ENCODE data around the gene FUT7. TPM values are rescaled to one million over a fixed set of nuclear protein-coding genes. Genes with fewer than 3 reads are reported as not detected.

FUT7 gene
- total and polyA plus RNA-seq, 9 of the 15 experiments (the other 6 are each of a cell fraction or from before 2014, with no cell fraction given) = not detected

- TF ChIP-seq CCNT2 (IDR thresholded peaks at IDR 0.05; ENCODE audit: borderline replicate concordance, extremely low read depth, insufficient read length, low read depth, low read length) = peak; percentile 8
- no peak for TF ChIP-seq NCOA4 (IDR thresholded peaks at IDR 0.05; ENCODE audit: partially characterized antibody)
- no peak for TF ChIP-seq MCM5 (IDR thresholded peaks at IDR 0.05; ENCODE audit: low read depth)
- no peak for TF ChIP-seq ZNF57 (CRISPR knock-in tag; IDR thresholded peaks at IDR 0.05)
- TF ChIP-seq IRF2 (CRISPR knock-in tag; IDR thresholded peaks at IDR 0.05) = 0 out of 2 replicates have a peak, but pooled peaks have one; percentile 56
- peak; percentile 50; the same call in 1 of the 2 replicates for TF ChIP-seq POLR2G (IDR thresholded peaks at IDR 0.05; ENCODE audit: low read depth, low read length)
- TF ChIP-seq CBX3 (IDR thresholded peaks at IDR 0.05; ENCODE audit: borderline replicate concordance in 1 of 2, low read length in 2 of 2) = no peak
- no peak for TF ChIP-seq ZC3H4 (CRISPR knock-in tag; IDR thresholded peaks at IDR 0.05; ENCODE audit: borderline replicate concordance)
- peak; percentile 53; the same call in 1 of the 2 replicates for TF ChIP-seq PHF8 (IDR thresholded peaks at IDR 0.05; ENCODE audit: borderline replicate concordance, low read length)
- TF ChIP-seq SAP30 (IDR thresholded peaks at IDR 0.05; ENCODE audit: borderline replicate concordance, insufficient read depth, low read depth, low read length, poor library complexity, severe bottlenecking) = peak; percentile 45
- 0 out of 2 replicates have a peak, but pooled peaks have one; percentile 37 for TF ChIP-seq KDM2B (CRISPR knock-in tag; IDR thresholded peaks at IDR 0.05)
- TF ChIP-seq L3MBTL2 (IDR thresholded peaks at IDR 0.05) = peak; percentile 46
- TF ChIP-seq CREB1 (IDR thresholded peaks at IDR 0.05) = no peak
- 0 out of 2 replicates have a peak, but pooled peaks have one; percentile 47 for TF ChIP-seq CREB1 (CRISPR knock-in tag; IDR thresholded peaks at IDR 0.05)
- no peak for TF ChIP-seq NR2C2 (CRISPR knock-in tag; IDR thresholded peaks at IDR 0.05)
- peak; percentile 18; the same call in 1 of the 2 replicates for TF ChIP-seq NR2C2 (tag; IDR thresholded peaks at IDR 0.05)
- 0 out of 2 replicates have a peak, but pooled peaks have one; percentile 24 for TF ChIP-seq FOXP1 (CRISPR knock-in tag; IDR thresholded peaks at IDR 0.05)
- TF ChIP-seq TARDBP (IDR thresholded peaks at IDR 0.05) = no peak
- no peak for TF ChIP-seq PKNOX1 (IDR thresholded peaks at IDR 0.05)
- 0 out of 2 replicates have a peak, but pooled peaks have one; percentile 72 for TF ChIP-seq KAT7 (CRISPR knock-in tag; IDR thresholded peaks at IDR 0.05; ENCODE audit: borderline replicate concordance)
- TF ChIP-seq, protein P1, sequence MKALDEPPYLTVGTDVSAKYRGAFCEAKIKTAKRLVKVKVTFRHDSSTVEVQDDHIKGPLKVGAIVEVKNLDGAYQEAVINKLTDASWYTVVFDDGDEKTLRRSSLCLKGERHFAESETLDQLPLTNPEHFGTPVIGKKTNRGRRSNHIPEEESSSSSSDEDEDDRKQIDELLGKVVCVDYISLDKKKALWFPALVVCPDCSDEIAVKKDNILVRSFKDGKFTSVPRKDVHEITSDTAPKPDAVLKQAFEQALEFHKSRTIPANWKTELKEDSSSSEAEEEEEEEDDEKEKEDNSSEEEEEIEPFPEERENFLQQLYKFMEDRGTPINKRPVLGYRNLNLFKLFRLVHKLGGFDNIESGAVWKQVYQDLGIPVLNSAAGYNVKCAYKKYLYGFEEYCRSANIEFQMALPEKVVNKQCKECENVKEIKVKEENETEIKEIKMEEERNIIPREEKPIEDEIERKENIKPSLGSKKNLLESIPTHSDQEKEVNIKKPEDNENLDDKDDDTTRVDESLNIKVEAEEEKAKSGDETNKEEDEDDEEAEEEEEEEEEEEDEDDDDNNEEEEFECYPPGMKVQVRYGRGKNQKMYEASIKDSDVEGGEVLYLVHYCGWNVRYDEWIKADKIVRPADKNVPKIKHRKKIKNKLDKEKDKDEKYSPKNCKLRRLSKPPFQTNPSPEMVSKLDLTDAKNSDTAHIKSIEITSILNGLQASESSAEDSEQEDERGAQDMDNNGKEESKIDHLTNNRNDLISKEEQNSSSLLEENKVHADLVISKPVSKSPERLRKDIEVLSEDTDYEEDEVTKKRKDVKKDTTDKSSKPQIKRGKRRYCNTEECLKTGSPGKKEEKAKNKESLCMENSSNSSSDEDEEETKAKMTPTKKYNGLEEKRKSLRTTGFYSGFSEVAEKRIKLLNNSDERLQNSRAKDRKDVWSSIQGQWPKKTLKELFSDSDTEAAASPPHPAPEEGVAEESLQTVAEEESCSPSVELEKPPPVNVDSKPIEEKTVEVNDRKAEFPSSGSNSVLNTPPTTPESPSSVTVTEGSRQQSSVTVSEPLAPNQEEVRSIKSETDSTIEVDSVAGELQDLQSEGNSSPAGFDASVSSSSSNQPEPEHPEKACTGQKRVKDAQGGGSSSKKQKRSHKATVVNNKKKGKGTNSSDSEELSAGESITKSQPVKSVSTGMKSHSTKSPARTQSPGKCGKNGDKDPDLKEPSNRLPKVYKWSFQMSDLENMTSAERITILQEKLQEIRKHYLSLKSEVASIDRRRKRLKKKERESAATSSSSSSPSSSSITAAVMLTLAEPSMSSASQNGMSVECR (CRISPR knock-in tag; IDR thresholded peaks at IDR 0.05) = peak; percentile 68; the same call in 1 of the 2 replicates
These were observed 4.3 kb downstream of the FUT7 start, which contains the start of gene ABCA2 (continued) for GRCh38 chr9:137027369-137028262.
